Neural crest cell (in vitro differentiated cells): ENCODE results near the gene SLC6A19. TPM values are rescaled to one million over a fixed set of nuclear protein-coding genes. Genes with fewer than 3 reads are reported as not detected.
A peak's percentile ranks its signal among the peaks of the same experiment; 100 is the strongest.

ENCODE experiments used
- DNase-seq: peaks from one replicate; pipeline ENCODE4 v3.0.0; 2021; ENCODE audit warnings: low read depth, mixed read lengths, low spot score
- H3K27ac Mint-ChIP-seq: one replicate; pipeline ENCODE4 v1.8.0; 2021; ENCODE audit warnings: mild to moderate bottlenecking, mixed read lengths; ENCODE audit not compliant: unreplicated experiment
- H3K27me3 Mint-ChIP-seq: 2 replicates; pipeline ENCODE4 v1.8.0; 2021; ENCODE audit warnings: low read depth, mild to moderate bottlenecking, mixed read lengths
- H3K36me3 Mint-ChIP-seq: 2 replicates; pipeline ENCODE4 v1.8.0; 2021; ENCODE audit warnings: low read depth, mild to moderate bottlenecking, mixed read lengths
- H3K4me1 Mint-ChIP-seq: 2 replicates; pipeline ENCODE4 v1.8.0; 2021; ENCODE audit warnings: mixed read lengths
- H3K4me3 Mint-ChIP-seq: one replicate; pipeline ENCODE4 v1.8.0; 2021; ENCODE audit warnings: mild to moderate bottlenecking, mixed read lengths
- H3K9me3 Mint-ChIP-seq: 2 replicates; pipeline ENCODE4 v1.8.0; 2021; ENCODE audit warnings: mixed read lengths
- CTCF ChIP-seq: fragments of 200-600 bp; sonication (generic); conservative IDR thresholded peaks from 2 replicates; pipeline ENCODE4 v1.5.0; 2021; ENCODE audit warnings: antibody characterized with exemption, mild to moderate bottlenecking
- total RNA-seq: library from RNA; stranded (reverse); gene quantifications from 2 replicates; pipeline ENCODE4 v1.2.1, GENCODE V29; 2021

Gene SLC6A19
- total RNA-seq, 1 donor from 2014 or later = not detected

GRCh38 chr5:1246711-1247431 is 45.5 kb downstream of the SLC6A19 start:
- peak; percentile 69 for DNase-seq
- no peak for TF ChIP-seq CTCF
- H3K9me3 Mint-ChIP-seq = no peaks in the 10 kb centered on the region
- peaks cover 16% of the 10 kb centered on the region for H3K27me3 Mint-ChIP-seq
- no peak overlapping the region for H3K4me3 Mint-ChIP-seq
- H3K4me1 Mint-ChIP-seq = no peaks in the 10 kb centered on the region
- no peak overlapping the region for H3K27ac Mint-ChIP-seq
- no peaks in the 10 kb centered on the region for H3K36me3 Mint-ChIP-seq

GRCh38 chr5:1247811-1248210 is 46.4 kb downstream of the SLC6A19 start:
- Mint-ChIP-seq H3K4me1 (no peaks in the 10 kb centered on the region), H3K9me3 (no peaks in the 10 kb centered on the region), H3K4me3 (no peak overlapping the region), H3K36me3 (no peaks in the 10 kb centered on the region), H3K27me3 (peaks cover 16% of the 10 kb centered on the region), H3K27ac (no peak overlapping the region)
- TF ChIP-seq CTCF = no peak
- DNase-seq = no peak

- Mint-ChIP-seq H3K27me3 (peaks cover 16% of the 10 kb centered on the region), H3K9me3 (no peaks in the 10 kb centered on the region), H3K4me1 (no peaks in the 10 kb centered on the region), H3K36me3 (no peaks in the 10 kb centered on the region), H3K4me3 (no peak overlapping the region), H3K27ac (peak overlapping the region; percentile 50)
- no peak for TF ChIP-seq CTCF
- DNase-seq = no peak
Observed at GRCh38 chr5:1249366-1250280, 48.2 kb downstream of the SLC6A19 start.

GRCh38 chr5:1251678-1252580 is 50.5 kb downstream of the SLC6A19 start:
- Mint-ChIP-seq H3K4me3 (no peak overlapping the region), H3K9me3 (no peaks in the 10 kb centered on the region), H3K36me3 (no peaks in the 10 kb centered on the region), H3K4me1 (no peaks in the 10 kb centered on the region), H3K27ac (peak overlapping the region; percentile 30), H3K27me3 (peaks cover 14% of the 10 kb centered on the region)
- TF ChIP-seq CTCF = no peak
- DNase-seq = no peak

GRCh38 chr5:1252681-1253080 is 51.3 kb downstream of the SLC6A19 start:
- H3K27ac Mint-ChIP-seq = no peak overlapping the region
- peaks cover 7% of the 10 kb centered on the region for H3K27me3 Mint-ChIP-seq
- no peak overlapping the region for H3K4me3 Mint-ChIP-seq
- H3K9me3 Mint-ChIP-seq = no peaks in the 10 kb centered on the region
- no peak for TF ChIP-seq CTCF
- no peaks in the 10 kb centered on the region for H3K36me3 Mint-ChIP-seq
- H3K4me1 Mint-ChIP-seq = no peaks in the 10 kb centered on the region
- no peak for DNase-seq
